AG10803 (cell line): ENCODE data around the gene TIRAP.
A peak's percentile ranks its signal among the peaks of the same experiment; 100 is the strongest.
"Not testable (repeated sequence)": the region's sequence is repeated elsewhere in the genome, so short reads cannot be mapped to it uniquely, and the experiment has no call there.

ENCODE experiments used
- DNase-seq: peaks from one replicate; pipeline ENCODE4 v3.0.0; 2010; ENCODE audit warnings: low read depth
- H3K4me3 ChIP-seq: 2 replicates; pipeline ENCODE4 v1.5.1; 2011; ENCODE audit warnings: mild to moderate bottlenecking, low read length, control low read depth
- TF ChIP-seq, protein P1 (sequence below): conservative IDR thresholded peaks from 2 replicates; pipeline ENCODE4 v1.5.1; 2011; ENCODE audit warnings: mild to moderate bottlenecking, low read length, control low read depth, inconsistent platforms

The TIRAP gene

DNA sequence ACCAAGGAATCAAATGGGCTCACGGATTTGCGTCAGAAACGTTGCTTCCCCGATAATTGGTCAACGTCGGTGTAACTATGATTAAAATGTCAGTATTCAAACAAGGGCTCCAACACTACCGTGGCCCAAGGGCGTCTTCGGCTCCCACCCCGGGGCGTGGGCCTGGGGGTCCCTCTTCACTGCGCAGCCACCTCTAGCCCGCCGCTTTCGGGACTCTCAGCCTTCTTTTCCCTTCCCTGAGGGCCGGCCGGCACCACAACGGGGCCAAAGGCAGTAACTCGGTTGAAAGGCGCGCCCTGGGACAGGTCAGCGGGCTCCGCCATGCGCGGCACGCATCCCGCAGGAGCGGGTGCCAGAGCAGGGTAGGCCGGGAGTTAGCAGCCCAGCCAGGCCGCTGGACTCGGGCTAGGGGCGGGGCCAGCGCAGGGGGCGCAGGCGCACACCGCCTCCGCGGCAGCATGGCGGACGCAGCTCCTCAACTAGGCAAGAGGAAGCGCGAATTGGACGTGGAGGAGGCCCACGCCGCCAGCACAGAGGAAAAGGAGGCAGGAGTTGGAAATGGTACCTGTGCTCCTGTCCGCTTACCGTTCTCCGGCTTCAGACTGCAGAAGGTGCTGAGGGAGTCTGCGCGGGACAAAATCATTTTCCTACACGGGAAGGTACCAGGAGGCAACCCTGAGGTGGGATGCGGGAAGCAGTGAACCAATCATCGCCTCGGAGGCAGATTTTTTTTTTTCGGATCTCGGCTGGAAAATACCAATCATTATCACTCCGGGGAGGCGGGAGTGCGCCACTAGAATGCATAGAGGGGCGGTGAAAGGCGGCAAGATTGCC lies 20.9 kb downstream of the TIRAP start, which contains the start of gene DCPS:
DCPS (plus strand) TSS at position 438 of the 834 bp plus-strand sequence; CDS start at position 459, 21 bp downstream.
- DNase-seq = peak; percentile 89
- TF ChIP-seq, protein P1, sequence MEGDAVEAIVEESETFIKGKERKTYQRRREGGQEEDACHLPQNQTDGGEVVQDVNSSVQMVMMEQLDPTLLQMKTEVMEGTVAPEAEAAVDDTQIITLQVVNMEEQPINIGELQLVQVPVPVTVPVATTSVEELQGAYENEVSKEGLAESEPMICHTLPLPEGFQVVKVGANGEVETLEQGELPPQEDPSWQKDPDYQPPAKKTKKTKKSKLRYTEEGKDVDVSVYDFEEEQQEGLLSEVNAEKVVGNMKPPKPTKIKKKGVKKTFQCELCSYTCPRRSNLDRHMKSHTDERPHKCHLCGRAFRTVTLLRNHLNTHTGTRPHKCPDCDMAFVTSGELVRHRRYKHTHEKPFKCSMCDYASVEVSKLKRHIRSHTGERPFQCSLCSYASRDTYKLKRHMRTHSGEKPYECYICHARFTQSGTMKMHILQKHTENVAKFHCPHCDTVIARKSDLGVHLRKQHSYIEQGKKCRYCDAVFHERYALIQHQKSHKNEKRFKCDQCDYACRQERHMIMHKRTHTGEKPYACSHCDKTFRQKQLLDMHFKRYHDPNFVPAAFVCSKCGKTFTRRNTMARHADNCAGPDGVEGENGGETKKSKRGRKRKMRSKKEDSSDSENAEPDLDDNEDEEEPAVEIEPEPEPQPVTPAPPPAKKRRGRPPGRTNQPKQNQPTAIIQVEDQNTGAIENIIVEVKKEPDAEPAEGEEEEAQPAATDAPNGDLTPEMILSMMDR = no peak
- H3K4me3 ChIP-seq = peak within 1 kb of the TSS; percentile 93

DNA sequence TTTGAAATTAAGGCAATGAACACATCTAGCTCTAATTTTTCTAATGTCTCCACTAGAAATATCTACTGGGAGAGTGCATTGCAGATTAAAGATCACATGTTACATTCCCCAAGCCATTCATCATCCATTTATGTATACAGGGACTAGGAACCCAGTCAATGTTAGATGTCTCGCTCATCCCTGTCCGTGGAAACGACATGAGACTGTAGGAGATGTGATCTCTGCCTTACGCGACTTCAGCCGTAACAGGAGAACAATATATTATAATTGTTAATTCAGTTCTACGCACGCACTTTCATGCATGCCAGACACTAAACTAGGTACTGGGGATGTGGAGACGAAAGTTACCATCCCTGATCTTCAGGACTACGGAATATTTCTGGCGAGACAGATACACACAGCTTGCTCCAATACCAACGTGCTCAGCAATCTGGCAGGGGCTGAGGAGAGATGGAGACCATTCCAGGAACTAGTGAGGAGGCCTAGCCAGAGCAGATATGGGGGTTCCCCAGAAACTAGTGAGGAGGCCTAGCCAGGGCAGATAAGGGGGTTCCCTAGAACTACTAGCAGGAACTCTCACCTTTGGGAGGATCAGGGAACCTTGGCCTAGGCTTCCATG lies 21.7 kb downstream of the TIRAP start:
- no peak for DNase-seq
- TF ChIP-seq, protein P1 = no peak
- peak overlapping the region; percentile 93 for H3K4me3 ChIP-seq

- DNase-seq = no peak
- H3K4me3 ChIP-seq = no peak overlapping the region
- TF ChIP-seq, protein P1 = no peak
These were observed 22.8 kb downstream of the TIRAP start for GRCh38 chr11:126305699-126306098.

GRCh38 chr11:126307706-126308105 lies 24.8 kb downstream of the TIRAP start:
- H3K4me3 ChIP-seq = no peak overlapping the region
- DNase-seq = peak; percentile 48
- TF ChIP-seq, protein P1 = peak; percentile 57

GRCh38 chr11:126308271-126308671 lies 25.4 kb downstream of the TIRAP start:
- TF ChIP-seq, protein P1 = no peak
- H3K4me3 ChIP-seq = no peak overlapping the region
- no peak for DNase-seq

GRCh38 chr11:126308771-126309170 lies 25.9 kb downstream of the TIRAP start:
- not testable (repeated sequence) for DNase-seq, H3K4me3 ChIP-seq

DNA sequence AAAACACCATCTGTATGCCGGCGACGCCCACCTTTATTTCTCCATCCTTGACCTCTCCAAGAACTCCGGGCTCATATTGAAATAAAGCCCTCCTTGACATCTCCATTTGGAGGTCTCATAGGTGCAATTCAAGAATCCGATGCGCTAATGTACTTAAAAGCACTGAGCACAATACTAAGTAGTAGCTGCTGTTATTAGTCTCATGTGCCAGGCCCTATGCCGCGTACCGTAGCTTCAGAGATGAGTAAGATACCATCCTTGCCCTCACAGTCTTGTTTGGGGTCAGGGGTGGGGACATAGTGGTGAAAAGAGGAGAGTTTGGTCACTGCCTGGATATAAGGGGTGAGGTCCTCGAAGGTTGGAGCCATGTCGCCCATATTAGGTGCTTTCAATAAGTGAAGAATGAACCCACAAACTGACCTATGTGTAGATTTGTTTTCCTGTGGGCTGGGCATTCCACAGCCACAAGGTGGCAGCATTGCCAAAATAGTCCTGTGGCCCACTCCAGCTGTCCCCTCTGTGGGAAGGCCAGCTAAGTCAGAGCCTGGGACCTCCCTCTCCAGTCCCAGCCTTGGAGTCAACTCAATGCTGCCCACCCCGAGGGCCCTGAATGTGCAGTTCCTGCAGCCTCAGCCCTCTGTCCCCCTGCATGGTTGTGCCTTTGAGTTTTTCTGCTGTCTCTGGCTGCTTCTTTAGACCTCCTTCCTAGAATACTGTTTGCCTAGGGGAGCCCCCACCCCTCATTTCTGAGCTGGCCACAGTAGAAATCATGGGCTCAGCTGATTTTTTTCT lies 27.5 kb downstream of the TIRAP start:
- H3K4me3 ChIP-seq = no peak overlapping the region
- TF ChIP-seq, protein P1 = peak; percentile 96
- peak; percentile 68 for DNase-seq
